Neural crest cell (in vitro differentiated cells): ENCODE measurements around the gene MVK. TPM values are rescaled to one million over a fixed set of nuclear protein-coding genes. Genes with fewer than 3 reads are reported as not detected.

ENCODE experiments used
- DNase-seq: peaks from one replicate; pipeline ENCODE4 v3.0.0; 2021; ENCODE audit warnings: low read depth, mixed read lengths, low spot score
- H3K27ac Mint-ChIP-seq: one replicate; pipeline ENCODE4 v1.8.0; 2021; ENCODE audit warnings: mild to moderate bottlenecking, mixed read lengths; ENCODE audit not compliant: unreplicated experiment
- H3K27me3 Mint-ChIP-seq: 2 replicates; pipeline ENCODE4 v1.8.0; 2021; ENCODE audit warnings: low read depth, mild to moderate bottlenecking, mixed read lengths
- H3K36me3 Mint-ChIP-seq: 2 replicates; pipeline ENCODE4 v1.8.0; 2021; ENCODE audit warnings: low read depth, mild to moderate bottlenecking, mixed read lengths
- H3K4me1 Mint-ChIP-seq: 2 replicates; pipeline ENCODE4 v1.8.0; 2021; ENCODE audit warnings: mixed read lengths
- H3K4me3 Mint-ChIP-seq: one replicate; pipeline ENCODE4 v1.8.0; 2021; ENCODE audit warnings: mild to moderate bottlenecking, mixed read lengths
- H3K9me3 Mint-ChIP-seq: 2 replicates; pipeline ENCODE4 v1.8.0; 2021; ENCODE audit warnings: mixed read lengths
- total RNA-seq: library from RNA; stranded (reverse); gene quantifications from 2 replicates; pipeline ENCODE4 v1.2.1, GENCODE V29; 2021
- TF ChIP-seq, protein P1 (sequence below): fragments of 200-600 bp; sonication (generic); conservative IDR thresholded peaks from 2 replicates; pipeline ENCODE4 v1.5.0; 2021; ENCODE audit warnings: antibody characterized with exemption, mild to moderate bottlenecking

MVK gene
- total RNA-seq, 1 donor from 2014 or later = 59.3 TPM

DNA sequence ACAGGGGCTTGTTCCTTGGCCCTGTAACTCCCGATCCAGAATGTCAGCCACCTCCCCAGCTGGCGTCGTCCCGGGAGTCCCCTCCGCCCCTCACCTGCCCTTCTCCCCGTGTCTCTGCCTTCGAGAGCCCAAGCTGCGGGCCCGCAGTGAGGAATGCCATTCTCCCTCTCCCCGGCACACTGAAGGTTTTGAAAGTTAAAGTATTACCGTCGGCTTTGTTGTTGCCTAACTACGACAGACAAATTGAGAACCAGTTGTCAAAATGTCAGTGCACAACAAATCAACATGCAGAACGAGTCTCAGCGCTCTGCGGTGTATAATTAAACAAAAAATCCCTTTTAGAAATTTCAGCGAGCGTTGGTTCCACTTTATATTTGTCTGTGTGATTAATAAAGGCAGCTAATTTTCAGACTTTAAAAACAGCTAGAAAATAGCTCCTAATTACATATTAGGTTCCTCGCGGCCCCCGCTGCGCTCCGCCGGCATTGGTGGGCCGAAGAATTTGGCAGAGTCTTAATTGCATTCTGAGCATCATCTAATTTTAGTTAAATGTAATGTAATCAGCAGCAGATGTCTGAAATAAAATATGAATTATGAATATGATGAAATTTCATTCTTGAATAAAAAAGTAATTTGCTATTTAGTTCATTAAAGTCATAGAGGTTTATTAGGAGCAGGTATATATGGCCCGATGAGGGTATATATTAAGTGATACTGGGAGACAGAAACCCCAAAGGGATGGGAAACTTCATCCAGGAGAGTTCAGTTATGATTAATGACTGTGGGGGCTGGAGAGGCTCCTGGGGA lies 40.3 kb downstream of the MVK start:
- Mint-ChIP-seq H3K4me3 (no peak overlapping the region), H3K9me3 (no peaks in the 10 kb centered on the region), H3K27ac (no peak overlapping the region), H3K36me3 (no peaks in the 10 kb centered on the region), H3K4me1 (peaks cover 4% of the 10 kb centered on the region), H3K27me3 (peaks cover 18% of the 10 kb centered on the region)
- TF ChIP-seq, protein P1, sequence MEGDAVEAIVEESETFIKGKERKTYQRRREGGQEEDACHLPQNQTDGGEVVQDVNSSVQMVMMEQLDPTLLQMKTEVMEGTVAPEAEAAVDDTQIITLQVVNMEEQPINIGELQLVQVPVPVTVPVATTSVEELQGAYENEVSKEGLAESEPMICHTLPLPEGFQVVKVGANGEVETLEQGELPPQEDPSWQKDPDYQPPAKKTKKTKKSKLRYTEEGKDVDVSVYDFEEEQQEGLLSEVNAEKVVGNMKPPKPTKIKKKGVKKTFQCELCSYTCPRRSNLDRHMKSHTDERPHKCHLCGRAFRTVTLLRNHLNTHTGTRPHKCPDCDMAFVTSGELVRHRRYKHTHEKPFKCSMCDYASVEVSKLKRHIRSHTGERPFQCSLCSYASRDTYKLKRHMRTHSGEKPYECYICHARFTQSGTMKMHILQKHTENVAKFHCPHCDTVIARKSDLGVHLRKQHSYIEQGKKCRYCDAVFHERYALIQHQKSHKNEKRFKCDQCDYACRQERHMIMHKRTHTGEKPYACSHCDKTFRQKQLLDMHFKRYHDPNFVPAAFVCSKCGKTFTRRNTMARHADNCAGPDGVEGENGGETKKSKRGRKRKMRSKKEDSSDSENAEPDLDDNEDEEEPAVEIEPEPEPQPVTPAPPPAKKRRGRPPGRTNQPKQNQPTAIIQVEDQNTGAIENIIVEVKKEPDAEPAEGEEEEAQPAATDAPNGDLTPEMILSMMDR = no peak
- DNase-seq = no peak

DNA sequence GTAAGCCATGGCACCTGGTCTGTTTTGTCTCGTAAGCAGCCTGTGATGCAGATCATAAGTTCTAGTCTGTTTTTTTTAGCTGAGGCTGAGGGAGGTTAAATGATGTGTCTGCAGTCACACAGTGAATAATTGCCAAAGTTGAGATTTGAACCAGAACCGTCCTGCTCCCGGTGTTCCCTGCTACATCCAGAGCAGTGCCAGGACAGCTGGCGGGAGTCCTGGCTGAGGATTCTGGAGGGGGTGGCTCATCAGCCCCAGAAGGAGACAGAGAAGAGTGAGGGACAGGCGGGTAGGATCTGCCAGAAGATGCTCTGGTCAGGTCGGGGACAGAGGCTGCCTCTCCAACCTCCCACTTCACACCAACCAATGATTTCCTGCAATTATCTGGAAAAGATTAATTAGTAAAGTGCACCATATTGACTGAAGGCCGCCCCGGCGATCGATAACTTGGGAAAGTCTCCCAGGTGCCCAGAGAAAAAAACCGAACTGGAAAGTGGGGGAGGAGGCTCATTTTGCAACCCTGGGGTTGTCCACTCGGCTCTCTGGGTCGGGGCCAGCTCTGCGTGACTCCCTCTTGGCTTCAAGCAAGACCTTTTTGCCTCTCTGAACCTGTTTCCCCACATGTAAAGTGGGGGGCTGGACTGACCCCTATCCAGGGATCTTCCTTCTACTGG lies 42.1 kb downstream of the MVK start:
- H3K27ac Mint-ChIP-seq = no peak overlapping the region
- peaks cover 4% of the 10 kb centered on the region for H3K4me1 Mint-ChIP-seq
- TF ChIP-seq, protein P1 = no peak
- H3K4me3 Mint-ChIP-seq = no peak overlapping the region
- peaks cover 14% of the 10 kb centered on the region for H3K27me3 Mint-ChIP-seq
- DNase-seq = no peak
- H3K36me3 Mint-ChIP-seq = no peaks in the 10 kb centered on the region
- no peaks in the 10 kb centered on the region for H3K9me3 Mint-ChIP-seq

DNA sequence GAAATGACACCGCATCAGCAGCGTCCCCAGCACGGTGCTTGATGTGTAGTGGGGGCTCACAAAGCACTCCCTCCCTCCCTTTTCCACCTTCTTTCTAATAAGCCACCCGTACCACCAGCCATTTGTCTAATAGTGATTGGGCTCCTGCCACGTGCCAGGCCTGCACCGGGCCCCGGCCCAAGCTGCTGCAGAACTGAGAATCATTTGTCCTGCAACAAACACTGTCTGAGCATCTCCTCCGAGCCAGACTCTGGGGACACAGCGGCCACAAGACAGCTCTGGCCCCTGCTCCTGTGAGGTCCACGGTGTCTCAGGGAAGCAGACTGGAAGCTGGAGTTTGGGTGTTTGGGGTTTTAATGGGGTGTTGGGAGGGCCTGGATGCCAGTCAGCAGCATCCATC lies 43.9 kb downstream of the MVK start:
- peaks cover 16% of the 10 kb centered on the region for H3K27me3 Mint-ChIP-seq
- H3K36me3 Mint-ChIP-seq = no peaks in the 10 kb centered on the region
- no peak overlapping the region for H3K27ac Mint-ChIP-seq
- peaks cover 19% of the 10 kb centered on the region for H3K4me1 Mint-ChIP-seq
- DNase-seq = no peak
- H3K4me3 Mint-ChIP-seq = no peak overlapping the region
- TF ChIP-seq, protein P1 = no peak
- no peaks in the 10 kb centered on the region for H3K9me3 Mint-ChIP-seq

DNA sequence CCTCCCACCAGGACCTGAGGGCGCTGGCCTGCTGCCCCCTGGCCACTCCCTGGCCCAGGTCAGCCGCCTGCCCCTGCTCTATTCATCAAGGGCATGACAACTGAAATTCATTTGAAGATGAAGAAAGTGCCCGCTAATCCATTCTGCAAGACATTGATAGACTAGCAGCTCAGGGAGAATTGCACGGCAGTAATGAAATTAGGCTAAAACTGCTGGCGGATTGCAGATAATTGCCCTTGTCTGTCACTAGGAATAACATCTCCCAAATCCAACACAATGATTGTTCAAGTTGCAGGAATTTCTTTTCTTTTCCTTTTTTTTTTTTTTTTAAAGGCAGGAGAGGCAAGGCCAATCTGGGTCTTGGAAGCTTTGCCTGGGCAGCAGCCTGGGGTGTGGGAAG lies 44.5 kb downstream of the MVK start:
- Mint-ChIP-seq H3K9me3 (no peaks in the 10 kb centered on the region), H3K4me3 (no peak overlapping the region), H3K27me3 (peaks cover 16% of the 10 kb centered on the region), H3K27ac (no peak overlapping the region), H3K36me3 (no peaks in the 10 kb centered on the region), H3K4me1 (peaks cover 19% of the 10 kb centered on the region)
- TF ChIP-seq, protein P1 = no peak
- DNase-seq = no peak

DNA sequence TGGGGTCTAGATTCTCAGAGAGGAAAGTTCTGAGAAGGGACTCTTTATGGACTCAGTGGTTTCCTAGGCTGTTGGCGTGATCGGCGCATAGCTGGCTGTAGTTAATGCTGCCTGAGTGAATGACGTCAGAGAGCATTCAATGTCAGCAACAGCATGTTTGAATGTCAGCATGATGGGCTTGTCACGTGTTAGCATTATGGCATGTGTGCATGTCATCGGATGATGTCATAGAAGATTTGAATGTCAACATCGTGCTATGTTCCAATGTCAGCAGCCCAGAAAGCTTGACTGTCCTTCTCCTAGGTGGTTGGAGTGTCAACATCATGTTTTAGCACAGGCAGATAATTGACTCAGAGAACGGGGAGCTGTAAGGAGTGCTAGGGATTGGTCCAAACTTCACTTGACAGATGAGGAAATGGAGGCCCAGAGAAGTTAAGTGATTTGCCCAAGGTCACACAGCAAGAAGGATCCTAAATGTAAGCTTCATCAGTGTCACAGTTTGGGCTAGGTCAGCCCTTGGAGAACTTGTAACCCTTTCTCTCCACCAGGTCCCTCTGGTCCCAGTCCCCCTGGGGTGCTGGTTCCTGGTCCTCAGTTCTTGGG lies 45.5 kb downstream of the MVK start:
- Mint-ChIP-seq H3K27ac (no peak overlapping the region), H3K4me3 (no peak overlapping the region), H3K36me3 (no peaks in the 10 kb centered on the region), H3K27me3 (peaks cover 16% of the 10 kb centered on the region), H3K9me3 (no peaks in the 10 kb centered on the region), H3K4me1 (peaks cover 15% of the 10 kb centered on the region)
- TF ChIP-seq, protein P1 = no peak
- no peak for DNase-seq
